Dedifferentiated amniotic fluid mesenchymal stem cell (primary cell): ENCODE data around the gene ZDHHC11.
"Not testable (repeated sequence)": the region's sequence is repeated elsewhere in the genome, so short reads cannot be mapped to it uniquely, and the experiment has no call there.

Experiments
- DNase-seq: peaks from one replicate; pipeline ENCODE4 v3.0.0-alpha.2; 2016; ENCODE audit errors: extremely low spot score

Gene ZDHHC11

GRCh38 chr5:775961-776861 is 74.6 kb downstream of the ZDHHC11 start:
- DNase-seq = no peak

DNA sequence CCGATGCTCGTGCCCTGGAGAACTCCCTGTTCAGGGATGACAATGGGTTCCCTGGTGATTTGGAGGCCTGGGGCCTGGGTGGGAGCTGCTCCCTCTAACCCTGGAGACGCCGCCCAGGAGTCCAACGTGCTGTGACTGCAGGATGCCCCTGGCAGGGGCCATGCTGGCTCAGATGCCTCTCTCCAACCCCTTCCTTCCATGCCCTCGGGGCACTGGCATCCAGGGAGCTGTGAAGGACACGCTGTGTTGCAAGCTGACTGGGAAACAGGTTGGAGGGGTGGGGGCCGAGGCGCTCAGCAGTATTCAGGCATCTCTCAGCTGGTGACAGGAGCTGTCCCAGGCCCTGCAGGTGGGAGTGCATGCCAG is 75.2 kb downstream of the ZDHHC11 start:
- not testable (repeated sequence) for DNase-seq

DNA sequence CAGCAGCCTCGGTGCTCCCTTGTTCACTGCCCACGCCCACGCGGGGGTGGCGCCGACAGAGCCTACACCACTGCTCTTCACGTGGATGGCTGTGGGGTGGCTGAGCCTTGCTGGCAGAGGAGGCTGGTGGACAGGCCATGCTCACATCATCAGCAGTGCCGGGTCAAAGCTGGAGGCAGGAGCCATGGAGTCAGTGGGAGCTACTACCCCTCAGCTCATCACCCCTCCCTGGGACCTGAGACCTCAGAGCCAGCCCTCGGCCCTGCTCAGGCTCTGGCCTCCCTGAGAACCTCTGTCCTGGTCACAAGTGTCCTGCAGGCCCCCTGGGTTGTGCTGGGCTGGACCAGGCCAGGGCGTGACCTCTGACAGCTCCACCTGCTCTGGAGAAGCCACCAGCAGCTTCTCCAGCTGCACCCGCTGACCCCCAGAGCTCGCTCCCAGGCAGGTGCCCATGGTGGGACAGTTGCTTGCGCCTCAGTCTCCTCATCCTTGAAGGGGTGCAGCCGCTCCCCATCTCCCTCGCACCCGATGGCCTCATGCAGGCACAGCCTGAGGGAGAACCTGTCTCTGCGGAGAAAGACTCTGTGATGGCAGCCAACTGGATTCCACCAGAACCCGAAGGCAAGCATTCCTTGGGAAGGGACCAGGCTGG is 75.8 kb downstream of the ZDHHC11 start:
- not testable (repeated sequence) for DNase-seq

DNA sequence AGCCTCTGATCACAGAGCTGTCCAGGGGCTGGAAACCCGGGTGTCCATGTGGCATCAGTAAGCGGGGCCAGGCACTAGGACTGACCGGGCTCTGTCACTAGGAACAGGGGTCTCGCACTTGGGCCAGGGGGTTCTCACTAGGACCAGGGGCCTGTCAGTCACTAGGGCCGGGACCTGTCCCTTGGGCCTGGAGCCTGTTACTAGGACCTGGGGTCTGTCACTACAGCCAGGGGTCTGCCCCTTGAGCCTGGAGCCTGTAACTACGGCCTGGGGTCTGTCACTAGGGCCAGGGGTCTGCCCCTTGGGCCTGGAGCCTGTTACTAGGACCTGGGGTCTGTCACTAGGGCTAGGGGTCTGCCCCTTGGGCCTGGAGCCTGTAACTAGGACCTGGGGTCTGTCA is 76.5 kb downstream of the ZDHHC11 start:
- not testable (repeated sequence) for DNase-seq

GRCh38 chr5:773517-774264 is 77.1 kb downstream of the ZDHHC11 start:
- no peak for DNase-seq

DNA sequence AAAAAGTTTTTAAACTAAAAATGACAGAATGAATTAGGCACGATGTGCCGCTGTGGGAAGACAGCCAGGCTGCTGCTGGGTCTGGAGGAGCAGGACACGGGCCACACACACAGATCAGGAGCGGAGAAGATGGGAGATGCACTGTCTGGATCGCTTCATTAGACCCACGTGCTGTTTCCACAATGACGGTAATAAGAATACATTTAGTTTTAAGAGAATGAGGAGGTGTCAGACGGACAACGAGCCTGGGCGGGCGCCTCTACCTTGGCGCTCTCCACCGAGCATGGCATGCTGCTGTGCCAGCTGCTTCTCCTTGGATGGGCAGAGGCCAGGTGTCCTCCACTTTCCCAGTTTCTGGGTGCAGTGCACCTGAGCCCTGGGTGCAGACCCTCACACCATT is 77.9 kb downstream of the ZDHHC11 start:
- not testable (repeated sequence) for DNase-seq

- DNase-seq = not testable (repeated sequence)
Measured at GRCh38 chr5:772547-772890, 78.3 kb downstream of the ZDHHC11 start.

DNA sequence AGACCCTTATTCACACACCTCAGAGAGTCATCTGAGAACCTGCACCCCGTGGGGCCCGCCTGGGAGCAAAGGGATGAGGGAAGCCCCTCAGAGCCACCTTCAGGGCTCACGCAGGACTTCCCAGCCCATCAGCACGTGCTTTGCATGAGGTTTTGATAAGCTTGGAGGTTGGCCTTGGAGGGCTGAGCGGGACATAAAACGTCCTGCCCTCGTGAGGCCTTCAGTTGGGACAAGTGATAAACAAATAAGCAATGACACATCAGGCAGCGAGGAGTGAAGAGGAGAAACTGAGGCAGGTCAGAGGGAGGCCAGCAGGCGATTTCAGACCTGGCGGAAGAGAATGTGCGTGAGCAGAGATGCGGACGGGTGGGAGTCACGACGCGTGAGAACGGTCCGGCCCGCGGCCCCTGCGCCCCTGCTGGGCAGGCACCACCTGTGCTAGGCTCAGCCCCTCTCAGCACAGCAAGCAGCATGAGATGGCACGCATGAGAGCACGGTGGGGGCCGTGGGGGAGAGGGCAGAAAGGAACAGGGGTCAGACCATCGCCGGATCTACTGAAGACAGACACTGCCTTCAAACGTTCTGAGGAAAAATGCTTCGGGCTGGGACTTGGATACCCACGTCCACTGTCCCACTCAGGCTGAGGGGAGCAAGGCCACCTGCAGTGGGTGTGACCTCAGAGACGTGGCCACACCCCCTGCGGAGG is 78.8 kb downstream of the ZDHHC11 start:
- not testable (repeated sequence) for DNase-seq

DNA sequence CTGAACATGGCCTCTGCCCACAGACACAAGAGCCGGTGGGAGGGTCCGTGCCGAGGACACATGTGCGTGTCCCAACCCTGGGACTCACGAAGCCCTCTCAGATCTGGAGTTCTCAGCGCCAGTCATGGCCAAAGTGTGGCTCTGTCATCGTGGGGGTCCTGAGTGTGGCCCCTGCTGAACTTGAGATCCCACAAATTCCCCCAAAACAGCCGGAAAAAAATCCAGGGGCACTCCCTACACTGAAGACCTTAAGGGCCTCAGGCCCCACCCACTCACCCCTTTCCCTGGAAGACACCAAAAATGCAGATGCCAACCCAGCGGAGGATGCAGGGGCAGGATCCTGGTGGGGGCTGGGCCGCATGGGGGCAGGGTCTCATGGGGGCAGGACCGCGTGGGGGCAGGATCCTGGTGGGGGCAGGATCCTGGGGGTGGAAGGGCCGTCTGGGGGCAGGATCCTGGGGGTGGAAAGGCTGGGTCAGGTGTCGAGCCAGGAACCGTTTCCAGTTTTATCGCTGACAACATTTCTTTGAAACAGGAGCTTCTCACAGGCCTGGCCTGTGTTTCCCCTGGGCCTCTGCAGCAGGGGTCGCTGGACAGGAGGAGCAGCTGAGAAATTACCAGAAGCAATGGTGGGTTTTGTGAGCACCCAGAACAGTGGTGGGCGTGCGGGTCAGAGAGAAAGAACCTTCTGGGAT is 79.6 kb downstream of the ZDHHC11 start:
- DNase-seq = not testable (repeated sequence)

GRCh38 chr5:770585-770984 is 80.2 kb downstream of the ZDHHC11 start:
- DNase-seq = not testable (repeated sequence)

- not testable (repeated sequence) for DNase-seq
Measured at GRCh38 chr5:769485-770145, 81.2 kb downstream of the ZDHHC11 start.

DNA sequence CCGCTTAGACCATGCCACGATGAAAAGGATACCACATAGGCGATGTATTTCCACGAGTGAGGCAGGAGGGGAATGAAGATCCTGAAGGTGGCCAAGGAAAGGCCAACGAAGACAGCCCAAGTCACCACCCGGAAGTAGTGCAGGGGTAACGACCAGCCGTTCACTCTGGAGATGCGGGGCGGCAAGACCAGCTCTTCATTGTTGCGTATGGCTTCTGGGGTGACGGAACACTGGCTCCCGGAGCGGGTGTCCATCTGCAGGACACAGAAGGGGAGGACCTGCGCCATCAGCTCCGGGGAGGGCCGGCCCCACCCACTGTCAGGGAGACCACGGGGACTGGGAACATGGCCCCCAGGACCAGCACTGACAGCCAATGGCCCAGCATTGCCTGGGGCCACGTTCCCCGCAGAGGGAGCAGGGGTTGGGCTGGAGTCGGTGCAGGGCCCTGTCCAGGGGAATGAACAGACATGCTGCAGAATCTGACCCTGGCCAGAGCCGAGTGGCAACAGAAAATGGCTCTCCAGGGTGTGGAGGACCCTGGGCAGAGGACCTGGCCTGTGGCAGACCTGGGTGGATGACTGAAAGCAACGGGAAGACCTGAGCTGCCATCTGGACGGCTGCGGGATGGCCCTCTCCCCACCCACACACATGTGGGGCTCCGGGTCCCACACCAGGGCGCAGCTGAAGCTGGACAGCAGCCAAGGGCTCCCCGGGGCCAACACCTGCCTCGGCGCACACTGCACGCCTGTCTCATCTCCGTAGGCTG is 83.9 kb downstream of the ZDHHC11 start:
- DNase-seq = no peak

- no peak for DNase-seq
Measured at GRCh38 chr5:765948-766631, 84.7 kb downstream of the ZDHHC11 start.

- no peak for DNase-seq
Measured at GRCh38 chr5:763998-764781, 86.6 kb downstream of the ZDHHC11 start.

GRCh38 chr5:763397-763796 is 87.4 kb downstream of the ZDHHC11 start:
- no peak for DNase-seq

DNA sequence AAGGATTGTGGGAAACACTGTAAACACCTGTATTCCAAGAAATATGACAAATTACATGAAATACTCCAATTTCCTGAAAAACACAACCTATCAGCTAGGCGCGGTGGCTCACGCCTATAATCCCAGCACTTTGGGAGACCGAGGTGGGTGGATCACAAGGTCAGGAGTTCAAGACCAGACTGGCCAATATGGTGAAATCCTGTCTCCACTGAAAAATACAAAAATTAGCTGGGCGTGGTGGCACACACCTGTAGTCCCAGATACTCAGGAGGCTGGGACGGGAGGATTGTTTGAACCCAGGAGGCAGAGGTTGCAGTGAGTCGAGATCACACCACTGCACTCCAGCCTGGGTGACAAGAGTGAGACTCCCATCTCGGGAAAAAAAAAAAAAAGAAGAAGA is 87.8 kb downstream of the ZDHHC11 start:
- not testable (repeated sequence) for DNase-seq

GRCh38 chr5:761854-762710 is 88.7 kb downstream of the ZDHHC11 start:
- no peak for DNase-seq
